Activated CD4-positive, alpha-beta T cell treated with anti-CD3 and anti-CD28 coated beads for 4 hours (primary cell): ENCODE results near the gene TOP3B.
A peak's percentile ranks its signal among the peaks of the same experiment; 100 is the strongest.

Experiments
- DNase-seq, 2 donors: peaks; one replicate each; pipeline ENCODE4 v3.0.0-alpha.2; 2020

The TOP3B gene

GRCh38 chr22:21982338-21982965, at the start of gene TOP3B:
TSS of gene TOP3B (minus strand) at chr22:21982787. CDS start at chr22:21975709, 7,078 bp downstream.
- peak; percentile 80 for DNase-seq

- no peak for DNase-seq
These were observed 48.8 kb upstream of the TOP3B start for GRCh38 chr22:22031183-22031945.

GRCh38 chr22:22030493-22031182, 48.1 kb upstream of the TOP3B start:
- DNase-seq = no peak

GRCh38 chr22:22027955-22028354, 45.4 kb upstream of the TOP3B start:
- no peak for DNase-seq

- DNase-seq = no peak
These were observed 43.7 kb upstream of the TOP3B start for GRCh38 chr22:22026157-22026831.

- DNase-seq = no peak
These were observed 43.0 kb upstream of the TOP3B start for GRCh38 chr22:22025320-22026156.

- DNase-seq = no peak
These were observed 41.9 kb upstream of the TOP3B start for GRCh38 chr22:22024440-22024839.

- DNase-seq = no peak
These were observed 41.1 kb upstream of the TOP3B start for GRCh38 chr22:22023581-22024137.

GRCh38 chr22:22022947-22023534, 40.5 kb upstream of the TOP3B start:
- DNase-seq = no peak

GRCh38 chr22:22022255-22022840, 39.8 kb upstream of the TOP3B start:
- DNase-seq = no peak

- no peak for DNase-seq
These were observed 38.7 kb upstream of the TOP3B start for GRCh38 chr22:22021162-22021750.

GRCh38 chr22:22020425-22020852, 37.9 kb upstream of the TOP3B start:
- DNase-seq = no peak

GRCh38 chr22:22019659-22020424, 37.3 kb upstream of the TOP3B start:
- no peak for DNase-seq

- no peak for DNase-seq
These were observed 36.5 kb upstream of the TOP3B start for GRCh38 chr22:22018825-22019658.

- no peak for DNase-seq
These were observed 33.0 kb upstream of the TOP3B start for GRCh38 chr22:22015631-22016030.

- no peak for DNase-seq
These were observed 31.7 kb upstream of the TOP3B start for GRCh38 chr22:22014285-22014659.

- no peak for DNase-seq
These were observed 31.1 kb upstream of the TOP3B start for GRCh38 chr22:22013559-22014284.

GRCh38 chr22:22011964-22012363, 29.4 kb upstream of the TOP3B start:
- DNase-seq = no peak
